ENCODE data around the gene DNAH17. TPM values are rescaled to one million over a fixed set of nuclear protein-coding genes. Genes with fewer than 3 reads are reported as not detected.

DNAH17 gene
- total RNA-seq, 1 experiment from 2014 or later = 0.69 TPM

GRCh38 chr17:78609191-78609641, 32.0 kb upstream of the DNAH17 start:
- ATAC-seq = no peak
- Histone ChIP-seq H2AFZ (ENCODE audit: low read depth, low read length, poor library complexity, severe bottlenecking) (no peak overlapping the region), H3K9ac (ENCODE audit: low read length) (no peak overlapping the region), H3K36me3 (ENCODE audit: control insufficient read depth in 1 of 2, insufficient read depth in 2 of 2, low read length in 2 of 2) (no peaks in the 10 kb centered on the region), H3K9me2 (ENCODE audit: insufficient read depth) (no peaks in the 10 kb centered on the region), H3K4me2 (ENCODE audit: low read length) (no peak overlapping the region), H3K27me3 (ENCODE audit: insufficient read depth, low read length) (peaks cover 14% of the 10 kb centered on the region; the same call in 1 of the 2 replicates), H3K4me3 (replicated peaks in 1 of 2; ENCODE audit: low read depth in 1 of 2, low read length in 2 of 2) (no peak overlapping the region), H3K79me2 (ENCODE audit: insufficient read depth, low read length) (no peaks in the 10 kb centered on the region), H4K20me1 (ENCODE audit: insufficient read depth) (no peaks in the 10 kb centered on the region), H3K27ac (ENCODE audit: low read depth, low read length) (no peak overlapping the region), H3K4me1 (ENCODE audit: control insufficient read depth in 1 of 2, insufficient read depth in 2 of 2, low read length in 2 of 2) (no peaks in the 10 kb centered on the region), H3K9me3 (ENCODE audit: control insufficient read depth in 1 of 2, insufficient read depth in 1 of 2, low read depth in 1 of 2, low read length in 2 of 2) (no peaks in the 10 kb centered on the region)
- ChIA-PET CTCF (no interaction called here), RAD21 (ENCODE audit: low non-redundant PET in 1 of 2, low total read pairs in 2 of 2, uncharacterized antibody in 2 of 2, unreplicated experiment in 2 of 2) (no interaction called here), POLR2A (no interaction called here)
- BruUV-seq (replicated peaks) = no TSS peak
- TF ChIP-seq YY1 (IDR thresholded peaks at IDR 0.05; ENCODE audit: extremely low read depth, insufficient replicate concordance, low read depth, low read length) (no peak), POLR2A (IDR thresholded peaks at IDR 0.05; ENCODE audit: borderline replicate concordance, extremely low read depth, insufficient read depth, insufficient read length) (no peak), ELF1 (IDR thresholded peaks at IDR 0.05; ENCODE audit: borderline replicate concordance, low read depth) (no peak), JUND (IDR thresholded peaks at IDR 0.05) (no peak), EZH2phosphoT487 (IDR thresholded peaks at IDR 0.05; ENCODE audit: borderline replicate concordance) (no peak), REST (IDR thresholded peaks at IDR 0.05; ENCODE audit: low read depth) (no peak), ATF3 (IDR thresholded peaks at IDR 0.05) (no peak), EZH2 (IDR thresholded peaks at IDR 0.05) (no peak), CTCF (IDR thresholded peaks at IDR 0.05 in 2 of 3, conservative IDR thresholded peaks at IDR 0.05 in 1 of 3; ENCODE audit: borderline replicate concordance in 1 of 3, insufficient read depth in 1 of 3, low read depth in 2 of 3, low read length in 2 of 3) (no peak), CEBPB (IDR thresholded peaks at IDR 0.05; ENCODE audit: low read depth) (no peak), TCF7L2 (IDR thresholded peaks at IDR 0.05; ENCODE audit: borderline replicate concordance, extremely low read depth, insufficient read depth, insufficient read length) (no peak), SRF (IDR thresholded peaks at IDR 0.05; ENCODE audit: low read depth) (no peak), ZBTB33 (IDR thresholded peaks at IDR 0.05; ENCODE audit: extremely low read depth, insufficient replicate concordance, low read length) (no peak)
- intact Hi-C loops (cut with micrococcal nuclease) = no loop called here
- DNase-seq (ENCODE audit: low read depth, low spot score) = no peak

Measured in HCT116 (cell line).